ENCODE data around the gene MAP2K2.

MAP2K2 gene

DNA sequence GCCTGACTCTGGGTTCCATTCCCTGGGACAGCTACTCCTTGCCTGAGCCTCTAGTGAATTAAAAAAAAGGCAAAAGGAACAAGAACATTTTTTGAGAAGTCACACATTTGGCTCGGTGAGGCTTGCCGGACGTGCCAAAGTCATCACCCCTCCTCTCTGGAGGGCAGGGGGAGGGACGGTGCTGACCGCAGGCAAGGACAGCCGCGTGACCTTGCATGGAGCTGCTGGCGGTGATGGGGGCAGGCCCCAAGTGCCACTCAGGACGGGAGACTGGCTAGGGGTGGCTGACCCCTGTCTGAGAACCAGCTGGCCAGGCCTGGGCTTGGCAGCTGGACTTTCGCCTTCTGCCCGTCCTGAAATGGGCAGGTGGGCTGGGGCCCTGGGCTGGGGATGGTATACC lies 26.4 kb downstream of the MAP2K2 start:
- H3K4me3 Mint-ChIP-seq = no peak overlapping the region
- DNase-seq = no peak
- H3K27ac Mint-ChIP-seq = no peak overlapping the region
- H3K4me1 Mint-ChIP-seq (ENCODE audit: low read depth) = no peaks in the 10 kb centered on the region
- H3K27me3 Mint-ChIP-seq = no peaks in the 10 kb centered on the region
- H3K9me3 Mint-ChIP-seq = no peaks in the 10 kb centered on the region
- H3K36me3 Mint-ChIP-seq (ENCODE audit: low read depth) = peaks cover 82% of the 10 kb centered on the region

- no peaks in the 10 kb centered on the region for H3K4me1 Mint-ChIP-seq (ENCODE audit: low read depth)
- H3K36me3 Mint-ChIP-seq (ENCODE audit: low read depth) = peaks cover 75% of the 10 kb centered on the region
- no peak for DNase-seq
- H3K4me3 Mint-ChIP-seq = no peak overlapping the region
- no peak overlapping the region for H3K27ac Mint-ChIP-seq
- no peaks in the 10 kb centered on the region for H3K27me3 Mint-ChIP-seq
- H3K9me3 Mint-ChIP-seq = no peaks in the 10 kb centered on the region
Observed at GRCh38 chr19:4096049-4096892, 27.7 kb downstream of the MAP2K2 start.

GRCh38 chr19:4095488-4095844 lies 28.5 kb downstream of the MAP2K2 start:
- peaks cover 71% of the 10 kb centered on the region for H3K36me3 Mint-ChIP-seq (ENCODE audit: low read depth)
- no peak for DNase-seq
- H3K27ac Mint-ChIP-seq = no peak overlapping the region
- H3K4me1 Mint-ChIP-seq (ENCODE audit: low read depth) = peaks cover 1% of the 10 kb centered on the region
- H3K4me3 Mint-ChIP-seq = no peak overlapping the region
- H3K27me3 Mint-ChIP-seq = no peaks in the 10 kb centered on the region
- H3K9me3 Mint-ChIP-seq = no peaks in the 10 kb centered on the region

GRCh38 chr19:4094761-4095487 lies 29.0 kb downstream of the MAP2K2 start:
- Mint-ChIP-seq H3K9me3 (no peaks in the 10 kb centered on the region), H3K4me3 (no peak overlapping the region), H3K27me3 (no peaks in the 10 kb centered on the region), H3K4me1 (ENCODE audit: low read depth) (peaks cover 4% of the 10 kb centered on the region), H3K27ac (no peak overlapping the region), H3K36me3 (ENCODE audit: low read depth) (peaks cover 70% of the 10 kb centered on the region)
- DNase-seq = no peak

DNA sequence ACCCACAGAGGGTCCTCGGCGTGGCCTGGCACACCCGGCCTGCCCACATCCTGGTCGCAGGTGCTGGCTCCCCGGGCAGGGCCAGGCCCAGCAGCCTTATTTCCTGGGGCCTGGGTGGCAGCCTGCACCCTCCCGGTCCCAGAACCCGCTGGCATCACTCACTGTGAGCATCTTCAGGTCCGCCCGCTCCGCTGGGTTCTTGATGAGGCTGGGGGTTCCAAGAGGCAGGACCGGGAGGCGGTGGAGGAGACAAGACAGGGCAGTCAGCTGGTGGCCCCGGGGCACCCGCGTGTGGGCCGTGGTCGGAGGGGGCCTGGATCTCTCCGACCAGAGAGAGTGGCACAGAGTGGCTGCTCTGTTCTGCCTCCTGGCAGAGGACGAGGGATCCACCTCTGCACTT lies 29.6 kb downstream of the MAP2K2 start:
- Mint-ChIP-seq H3K4me3 (no peak overlapping the region), H3K27me3 (no peaks in the 10 kb centered on the region), H3K4me1 (ENCODE audit: low read depth) (peaks cover 10% of the 10 kb centered on the region), H3K36me3 (ENCODE audit: low read depth) (peaks cover 70% of the 10 kb centered on the region), H3K27ac (no peak overlapping the region), H3K9me3 (no peaks in the 10 kb centered on the region)
- no peak for DNase-seq

GRCh38 chr19:4093643-4094175 lies 30.2 kb downstream of the MAP2K2 start:
- no peak for DNase-seq
- Mint-ChIP-seq H3K27ac (peak overlapping the region; percentile 37), H3K9me3 (no peaks in the 10 kb centered on the region), H3K36me3 (ENCODE audit: low read depth) (peaks cover 69% of the 10 kb centered on the region), H3K27me3 (no peaks in the 10 kb centered on the region), H3K4me1 (ENCODE audit: low read depth) (peaks cover 16% of the 10 kb centered on the region), H3K4me3 (no peak overlapping the region)

- Mint-ChIP-seq H3K4me1 (ENCODE audit: low read depth) (peaks cover 40% of the 10 kb centered on the region), H3K27ac (peak overlapping the region; percentile 92), H3K9me3 (no peaks in the 10 kb centered on the region), H3K4me3 (no peak overlapping the region), H3K36me3 (ENCODE audit: low read depth) (peaks cover 42% of the 10 kb centered on the region), H3K27me3 (no peaks in the 10 kb centered on the region)
- no peak for DNase-seq
Observed at GRCh38 chr19:4090356-4091220, 33.3 kb downstream of the MAP2K2 start.

- Mint-ChIP-seq H3K9me3 (no peaks in the 10 kb centered on the region), H3K27ac (peak overlapping the region; percentile 92), H3K4me3 (no peak overlapping the region), H3K27me3 (no peaks in the 10 kb centered on the region), H3K4me1 (ENCODE audit: low read depth) (peaks cover 40% of the 10 kb centered on the region), H3K36me3 (ENCODE audit: low read depth) (peaks cover 35% of the 10 kb centered on the region)
- DNase-seq = no peak
Observed at GRCh38 chr19:4089946-4090345, 34.0 kb downstream of the MAP2K2 start.

GRCh38 chr19:4089400-4089908 lies 34.5 kb downstream of the MAP2K2 start:
- peak overlapping the region; percentile 92 for H3K27ac Mint-ChIP-seq
- peak overlapping the region; percentile 70 for H3K4me3 Mint-ChIP-seq
- peaks cover 33% of the 10 kb centered on the region for H3K36me3 Mint-ChIP-seq (ENCODE audit: low read depth)
- no peaks in the 10 kb centered on the region for H3K27me3 Mint-ChIP-seq
- DNase-seq = peak; percentile 71
- H3K4me1 Mint-ChIP-seq (ENCODE audit: low read depth) = peaks cover 44% of the 10 kb centered on the region
- H3K9me3 Mint-ChIP-seq = no peaks in the 10 kb centered on the region

DNA sequence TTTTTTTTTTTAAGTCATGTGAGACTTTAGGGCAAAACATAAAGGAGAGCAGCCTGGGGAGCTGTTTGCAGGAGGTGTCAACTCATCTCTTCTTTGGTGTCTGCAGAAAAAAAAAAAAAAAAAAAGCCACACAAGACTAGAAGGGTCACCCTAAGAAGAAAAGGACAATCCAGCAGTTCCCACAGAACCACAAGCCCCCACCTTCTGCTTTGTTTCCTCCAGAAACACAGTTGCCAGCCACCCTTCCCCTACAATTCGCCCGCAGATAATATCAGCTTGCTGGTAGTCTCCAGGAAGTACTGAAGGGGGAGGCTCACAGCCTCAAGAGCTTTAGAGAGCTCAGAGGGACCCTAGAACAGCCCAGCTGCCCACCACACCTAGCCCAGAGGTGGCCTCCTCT lies 34.9 kb downstream of the MAP2K2 start:
- H3K4me1 Mint-ChIP-seq (ENCODE audit: low read depth) = peaks cover 47% of the 10 kb centered on the region
- H3K36me3 Mint-ChIP-seq (ENCODE audit: low read depth) = peaks cover 30% of the 10 kb centered on the region
- H3K9me3 Mint-ChIP-seq = no peaks in the 10 kb centered on the region
- no peaks in the 10 kb centered on the region for H3K27me3 Mint-ChIP-seq
- peak overlapping the region; percentile 70 for H3K4me3 Mint-ChIP-seq
- peak overlapping the region; percentile 92 for H3K27ac Mint-ChIP-seq
- no peak for DNase-seq

GRCh38 chr19:4087787-4088679 lies 35.9 kb downstream of the MAP2K2 start:
- H3K36me3 Mint-ChIP-seq (ENCODE audit: low read depth) = peaks cover 23% of the 10 kb centered on the region
- peak overlapping the region; percentile 10 for H3K4me3 Mint-ChIP-seq
- no peak for DNase-seq
- H3K27me3 Mint-ChIP-seq = no peaks in the 10 kb centered on the region
- H3K4me1 Mint-ChIP-seq (ENCODE audit: low read depth) = peaks cover 57% of the 10 kb centered on the region
- no peaks in the 10 kb centered on the region for H3K9me3 Mint-ChIP-seq
- peak overlapping the region; percentile 52 for H3K27ac Mint-ChIP-seq

GRCh38 chr19:4086411-4086867 lies 37.5 kb downstream of the MAP2K2 start:
- no peaks in the 10 kb centered on the region for H3K9me3 Mint-ChIP-seq
- H3K27ac Mint-ChIP-seq = peak overlapping the region; percentile 63
- DNase-seq = no peak
- peaks cover 61% of the 10 kb centered on the region for H3K4me1 Mint-ChIP-seq (ENCODE audit: low read depth)
- H3K4me3 Mint-ChIP-seq = no peak overlapping the region
- peaks cover 16% of the 10 kb centered on the region for H3K36me3 Mint-ChIP-seq (ENCODE audit: low read depth)
- H3K27me3 Mint-ChIP-seq = no peaks in the 10 kb centered on the region

- Mint-ChIP-seq H3K27ac (peak overlapping the region; percentile 89), H3K9me3 (no peaks in the 10 kb centered on the region), H3K36me3 (ENCODE audit: low read depth) (peaks cover 5% of the 10 kb centered on the region), H3K4me3 (no peak overlapping the region), H3K27me3 (no peaks in the 10 kb centered on the region), H3K4me1 (ENCODE audit: low read depth) (peaks cover 53% of the 10 kb centered on the region)
- DNase-seq = no peak
Observed at GRCh38 chr19:4084547-4084877, 39.4 kb downstream of the MAP2K2 start.

Data from activated T-cell treated with anti-CD3 and anti-CD28 coated beads, Interleukin-2, amount 50 U/mL, for 24 hours (primary cell).